Body of pancreas (tissue), 4 donors: ENCODE results near the gene UGT1A4.

Source experiments
- POLR2A ChIP-seq, 3 donors: fragments of 450-650 bp; IDR thresholded peaks; one replicate each; pipeline ENCODE4 v1.6.1; 2016; ENCODE audit warnings: antibody characterized with exemption in 3 of 3, mild to moderate bottlenecking in 2 of 3
- TF ChIP-seq, protein P1 (sequence below), 7 experiments: fragments of 450-650 bp in 4 of 7; fragments of 200-600 bp in 3 of 7; sonication (generic) in 3 of 7; IDR thresholded peaks; one replicate each; pipeline ENCODE4 v1.5.1; 2016 to 2019; ENCODE audit warnings: antibody characterized with exemption in 7 of 7

DNA sequence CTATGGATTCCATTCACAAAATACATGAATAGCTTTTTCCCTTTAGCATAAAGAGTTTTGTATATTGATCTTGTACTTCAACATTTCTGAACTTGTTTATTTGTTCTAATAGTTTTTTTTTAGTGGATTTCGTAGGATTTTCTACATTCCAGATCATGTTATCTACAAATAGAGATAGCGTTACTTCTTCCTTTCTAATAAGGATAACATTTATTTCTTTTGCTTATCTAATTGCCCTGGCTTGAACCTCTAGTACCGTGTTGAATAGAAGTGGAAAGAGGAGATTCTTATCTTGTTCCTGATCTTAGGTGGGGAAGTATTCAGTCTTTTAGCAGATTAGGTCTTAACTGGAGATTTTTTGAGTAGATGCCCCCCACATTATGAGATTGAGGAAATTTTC lies 16.3 kb upstream of the UGT1A4 start:
- TF ChIP-seq, protein P1, sequence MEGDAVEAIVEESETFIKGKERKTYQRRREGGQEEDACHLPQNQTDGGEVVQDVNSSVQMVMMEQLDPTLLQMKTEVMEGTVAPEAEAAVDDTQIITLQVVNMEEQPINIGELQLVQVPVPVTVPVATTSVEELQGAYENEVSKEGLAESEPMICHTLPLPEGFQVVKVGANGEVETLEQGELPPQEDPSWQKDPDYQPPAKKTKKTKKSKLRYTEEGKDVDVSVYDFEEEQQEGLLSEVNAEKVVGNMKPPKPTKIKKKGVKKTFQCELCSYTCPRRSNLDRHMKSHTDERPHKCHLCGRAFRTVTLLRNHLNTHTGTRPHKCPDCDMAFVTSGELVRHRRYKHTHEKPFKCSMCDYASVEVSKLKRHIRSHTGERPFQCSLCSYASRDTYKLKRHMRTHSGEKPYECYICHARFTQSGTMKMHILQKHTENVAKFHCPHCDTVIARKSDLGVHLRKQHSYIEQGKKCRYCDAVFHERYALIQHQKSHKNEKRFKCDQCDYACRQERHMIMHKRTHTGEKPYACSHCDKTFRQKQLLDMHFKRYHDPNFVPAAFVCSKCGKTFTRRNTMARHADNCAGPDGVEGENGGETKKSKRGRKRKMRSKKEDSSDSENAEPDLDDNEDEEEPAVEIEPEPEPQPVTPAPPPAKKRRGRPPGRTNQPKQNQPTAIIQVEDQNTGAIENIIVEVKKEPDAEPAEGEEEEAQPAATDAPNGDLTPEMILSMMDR (IDR thresholded peaks at IDR 0.05) = no peak
- TF ChIP-seq POLR2A (IDR thresholded peaks at IDR 0.05) = no peak
